ENCODE results near the gene OTOR.

- no peak for TF ChIP-seq POLR2AphosphoS5 (IDR thresholded peaks at IDR 0.05)
- TF ChIP-seq POLR2A (IDR thresholded peaks at IDR 0.05) = no peak
These were observed 4.7 kb downstream of the OTOR start for GRCh38 chr20:16752901-16753300.
